SK-N-MC (cell line): Measurements from ENCODE around the gene GABRD.

Experiments
- EZH2 ChIP-seq: fragments of 200-600 bp; sonication (generic); IDR thresholded peaks from one replicate; pipeline ENCODE4 v1.6.1; 2017; ENCODE audit warnings: antibody characterized with exemption
- POLR2AphosphoS5 ChIP-seq: IDR thresholded peaks from 2 replicates; pipeline ENCODE4 v1.6.1; 2012; ENCODE audit warnings: mild to moderate bottlenecking, low read depth, low read length, borderline replicate concordance

DNA sequence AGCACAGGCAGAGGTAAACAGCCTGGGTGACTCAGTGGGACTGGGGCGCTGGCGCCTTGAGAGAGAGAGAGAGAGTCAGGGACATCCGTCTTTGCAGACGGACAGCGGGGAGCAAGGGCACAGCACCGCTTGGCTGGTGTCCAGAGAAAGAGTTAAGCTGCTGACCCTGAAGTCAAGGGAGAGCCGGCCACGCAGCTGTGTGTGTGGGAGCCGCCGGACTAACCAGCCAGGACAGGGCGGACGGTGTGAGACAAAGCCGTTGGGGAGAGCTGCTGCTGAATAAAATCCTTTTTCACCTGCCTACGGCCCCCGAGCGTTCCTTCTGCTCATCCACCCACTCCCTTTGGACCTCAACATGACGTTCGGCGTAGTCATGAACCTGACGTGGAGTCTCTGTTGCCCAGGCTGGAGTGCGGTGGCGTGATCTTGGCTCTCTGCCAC lies 30.0 kb upstream of the GABRD start:
- TF ChIP-seq EZH2 (no peak), POLR2AphosphoS5 (no peak)
